HepG2 (cell line): ENCODE data around the gene ZNF213. TPM values are rescaled to one million over a fixed set of nuclear protein-coding genes. Genes with fewer than 3 reads are reported as not detected.

Experiments
- ATF2 ChIP-seq: sonication (generic); formaldehyde crosslinking; IDR thresholded peaks from 2 replicates; pipeline ENCODE4 v1.4.0; 2020; ENCODE audit warnings: missing genetic modification reagents
- CREM ChIP-seq, 2 experiments: sonication (generic) in 1 of 2; formaldehyde crosslinking in 1 of 2; IDR thresholded peaks; 2 replicates each; pipeline versions ENCODE4 v1.4.0 to v1.6.1; 2016 to 2020; ENCODE audit warnings: antibody characterized with exemption in 1 of 2, mild to moderate bottlenecking in 1 of 2, missing genetic modification reagents in 1 of 2
- DBP ChIP-seq: sonication (generic); formaldehyde crosslinking; IDR thresholded peaks from 2 replicates; pipeline ENCODE4 v1.4.0; 2020; ENCODE audit warnings: missing genetic modification reagents; ENCODE audit errors: not compliant biosample characterization
- FOSL1 ChIP-seq: sonication (generic); formaldehyde crosslinking; IDR thresholded peaks from 2 replicates; pipeline ENCODE4 v1.9.0; 2021; ENCODE audit warnings: missing genetic modification reagents, borderline replicate concordance
- HMGXB4 ChIP-seq, 2 experiments: sonication (generic) in 1 of 2; formaldehyde crosslinking in 1 of 2; IDR thresholded peaks; 2 replicates each; pipeline versions ENCODE4 v1.4.0 to v1.6.1; 2018 to 2020; ENCODE audit warnings: missing genetic modification reagents in 2 of 2, borderline replicate concordance in 1 of 2, low read depth in 1 of 2, mild to moderate bottlenecking in 1 of 2, missing biosample characterization in 1 of 2
- KAT2B ChIP-seq: fragments of 150-350 bp; IDR thresholded peaks from 2 replicates; pipeline ENCODE4 v1.6.1; 2014; ENCODE audit warnings: low read depth, low read length, borderline replicate concordance
- KDM3A ChIP-seq: IDR thresholded peaks from 2 replicates; pipeline ENCODE4 v1.6.1; 2018; ENCODE audit warnings: low read depth, missing compliant biosample characterization
- KLF15 ChIP-seq: sonication (generic); formaldehyde crosslinking; IDR thresholded peaks from 2 replicates; pipeline ENCODE4 v1.8.1; 2023; ENCODE audit warnings: borderline replicate concordance, mild to moderate bottlenecking, inconsistent platforms, missing genetic modification reagents, mixed read lengths
- MED1 ChIP-seq: sonication (generic); formaldehyde crosslinking; IDR thresholded peaks from 2 replicates; pipeline ENCODE4 v1.4.0; 2020; ENCODE audit warnings: missing genetic modification reagents
- NFE2 ChIP-seq: sonication (generic); formaldehyde crosslinking; IDR thresholded peaks from 2 replicates; pipeline ENCODE4 v1.4.0; 2020; ENCODE audit warnings: missing genetic modification reagents
- PCBP1 ChIP-seq: fragments of 200-400 bp; formaldehyde crosslinking; IDR thresholded peaks from 2 replicates; pipeline ENCODE4 v1.6.1; 2017; ENCODE audit warnings: mild to moderate bottlenecking, low read depth, low read length, borderline replicate concordance
- RAD51 ChIP-seq: fragments of 450-650 bp; IDR thresholded peaks from 2 replicates; pipeline ENCODE4 v1.6.1; 2016; ENCODE audit warnings: borderline replicate concordance
- RBFOX2 ChIP-seq: fragments of 200-400 bp; formaldehyde crosslinking; IDR thresholded peaks from 2 replicates; pipeline ENCODE4 v1.6.1; 2017; ENCODE audit warnings: low read depth, mild to moderate bottlenecking, low read length
- SP5 ChIP-seq: IDR thresholded peaks from 2 replicates; pipeline ENCODE4 v1.6.1; 2016; ENCODE audit warnings: low read depth, borderline replicate concordance
- TARDBP ChIP-seq: sonication (generic); formaldehyde crosslinking; IDR thresholded peaks from 2 replicates; pipeline ENCODE4 v1.8.0; 2022; ENCODE audit warnings: mild to moderate bottlenecking, missing genetic modification reagents
- TCF7 ChIP-seq: sonication (generic); IDR thresholded peaks from 2 replicates; pipeline ENCODE4 v1.6.1; 2016; ENCODE audit warnings: antibody characterized with exemption, low read depth
- TCF7L2 ChIP-seq: IDR thresholded peaks from 2 replicates; pipeline ENCODE4 v1.6.1; 2011; ENCODE audit warnings: mild to moderate bottlenecking, low read depth, low read length, moderate library complexity
- TSC22D2 ChIP-seq: sonication (generic); formaldehyde crosslinking; IDR thresholded peaks from 2 replicates; pipeline ENCODE4 v1.5.1; 2020; ENCODE audit warnings: missing genetic modification reagents, mild to moderate bottlenecking, borderline replicate concordance
- ZNF101 ChIP-seq: sonication (generic); formaldehyde crosslinking; IDR thresholded peaks from 2 replicates; pipeline ENCODE4 v1.4.0; 2020; ENCODE audit warnings: mild to moderate bottlenecking, low read depth, missing genetic modification reagents, borderline replicate concordance
- ZNF263 ChIP-seq: sonication (generic); formaldehyde crosslinking; IDR thresholded peaks from 2 replicates; pipeline ENCODE4 v1.4.0; 2020; ENCODE audit warnings: missing genetic modification reagents
- ZNF274 ChIP-seq: sonication (generic); formaldehyde crosslinking; IDR thresholded peaks from 2 replicates; pipeline ENCODE4 v1.5.1; 2020; ENCODE audit warnings: mild to moderate bottlenecking, missing genetic modification reagents
- ZNF33B ChIP-seq: sonication (generic); formaldehyde crosslinking; IDR thresholded peaks from 2 replicates; pipeline ENCODE4 v1.5.1; 2020; ENCODE audit warnings: mild to moderate bottlenecking, missing genetic modification reagents
- ZNF367 ChIP-seq: sonication (generic); formaldehyde crosslinking; IDR thresholded peaks from 2 replicates; pipeline ENCODE4 v1.4.0; 2020; ENCODE audit warnings: missing genetic modification reagents, borderline replicate concordance
- ZNF543 ChIP-seq: sonication (generic); formaldehyde crosslinking; IDR thresholded peaks from 2 replicates; pipeline ENCODE4 v1.4.0; 2020; ENCODE audit warnings: mild to moderate bottlenecking, missing genetic modification reagents
- ZNF619 ChIP-seq: sonication (generic); formaldehyde crosslinking; IDR thresholded peaks from 2 replicates; pipeline ENCODE4 v1.4.0; 2020; ENCODE audit warnings: mild to moderate bottlenecking, missing genetic modification reagents
- ZNF644 ChIP-seq: IDR thresholded peaks from 2 replicates; pipeline ENCODE4 v1.6.1; 2016; ENCODE audit warnings: low read depth
- ZNF776 ChIP-seq: sonication (generic); formaldehyde crosslinking; IDR thresholded peaks from 2 replicates; pipeline ENCODE4 v1.4.0; 2020; ENCODE audit warnings: mild to moderate bottlenecking, missing genetic modification reagents
- ZSCAN9 ChIP-seq: IDR thresholded peaks from 2 replicates; pipeline ENCODE4 v1.6.1; 2016; ENCODE audit warnings: borderline replicate concordance
- polyA plus RNA-seq, 8 experiments: library from polyadenylated mRNA; depleted of rRNA in 3 of 8; stranded (reverse) in 7 of 8; unstranded in 1 of 8; fragments of >200 nt; fragmentation: Illumina TruSeq in 4 of 8; extraction: Trizol in 4 of 8; gene quantifications; 2 replicates each; pipeline versions ENCODE4 v1.2.1 to v1.2.3, GENCODE V29; 2011 to 2016; ENCODE audit warnings: low read depth in 4 of 8, missing spikeins in 1 of 8, mixed read lengths in 1 of 8; ENCODE audit not compliant: insufficient read depth in 1 of 8
- total RNA-seq, 5 experiments: library from RNA; depleted of rRNA; stranded (reverse); fragments of >200 nt; fragmentation: Illumina TruSeq; extraction: Trizol; gene quantifications; 2 replicates each; pipeline ENCODE4 v1.2.3, GENCODE V29; 2016; ENCODE audit warnings: low read depth in 1 of 5

ZNF213 gene
- total and polyA plus RNA-seq, 2 of the 13 experiments (the other 11 are each of a cell fraction or from before 2014, with no cell fraction given) = 0.59 to 0.97 TPM

- TF ChIP-seq HMGXB4 (CRISPR knock-in tag; IDR thresholded peaks at IDR 0.05; ENCODE audit: borderline replicate concordance in 1 of 2, low read depth in 1 of 2) = peak; percentile 84 to 93; a peak in 3 of 4 replicates
- TF ChIP-seq TSC22D2 (CRISPR knock-in tag) = no peak
- no peak for TF ChIP-seq RAD51
- no peak for TF ChIP-seq KLF15 (CRISPR knock-in tag)
- no peak for TF ChIP-seq SP5
- TF ChIP-seq TARDBP (CRISPR knock-in tag) = no peak
- no peak for TF ChIP-seq ZNF619
- no peak for TF ChIP-seq ZNF263 (CRISPR knock-in tag)
- no peak for TF ChIP-seq KAT2B
- TF ChIP-seq PCBP1 = no peak
- no peak for TF ChIP-seq ZNF367 (CRISPR knock-in tag)
- TF ChIP-seq CREM (IDR thresholded peaks at IDR 0.05) = 0 out of 2 replicates have a peak, but pooled peaks have one; percentile 15
- no peak for TF ChIP-seq CREM (CRISPR knock-in tag; IDR thresholded peaks at IDR 0.05)
- no peak; the same call in 1 of the 2 replicates for TF ChIP-seq KDM3A (CRISPR knock-in tag)
- TF ChIP-seq TCF7L2 = no peak
- no peak for TF ChIP-seq ZNF274
- no peak for TF ChIP-seq ZNF644
- TF ChIP-seq MED1 (CRISPR knock-in tag) = peak; percentile 34; the same call in 1 of the 2 replicates
- no peak for TF ChIP-seq FOSL1 (CRISPR knock-in tag)
- no peak for TF ChIP-seq ZNF776 (CRISPR knock-in tag)
- 0 out of 2 replicates have a peak, but pooled peaks have one; percentile 40 for TF ChIP-seq ZSCAN9
- no peak for TF ChIP-seq ATF2 (CRISPR knock-in tag)
- TF ChIP-seq ZNF33B = no peak
- no peak for TF ChIP-seq ZNF543 (CRISPR knock-in tag)
- TF ChIP-seq ZNF101 = no peak
- TF ChIP-seq TCF7 = no peak
- no peak for TF ChIP-seq DBP (CRISPR knock-in tag)
- TF ChIP-seq NFE2 (CRISPR knock-in tag) = no peak
- no peak for TF ChIP-seq RBFOX2
Measured at GRCh38 chr16:3171855-3172593, 37.2 kb downstream of the ZNF213 start (continued).
